ENCODE measurements around the gene DNLZ.
A peak's percentile ranks its signal among the peaks of the same experiment; 100 is the strongest.

The DNLZ gene

DNA sequence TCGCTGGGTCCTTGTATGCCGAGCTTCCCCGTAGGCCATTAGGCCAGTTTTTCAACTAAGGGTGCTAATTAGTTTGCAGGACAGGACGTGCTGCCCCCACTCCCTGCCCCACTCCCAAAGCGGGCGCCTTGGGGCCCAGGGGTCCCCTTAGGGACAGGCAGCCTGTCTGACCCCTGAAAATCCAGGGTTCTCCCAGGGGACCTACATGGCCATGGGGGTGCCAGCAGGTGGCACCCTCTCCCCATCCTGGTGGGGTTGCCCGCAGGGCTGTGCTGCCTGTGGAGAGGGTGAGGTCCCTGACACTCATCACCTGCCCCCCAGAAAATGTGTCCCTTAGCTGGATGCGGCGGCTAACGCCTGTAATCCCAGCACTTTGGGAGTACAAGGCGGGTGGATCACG lies 51.1 kb downstream of the DNLZ start:
- no peaks in the 10 kb centered on the region for H3K4me1 ChIP-seq (ENCODE audit: control insufficient read depth, insufficient read depth, low read length)
- no peak overlapping the region for H3K4me3 ChIP-seq (ENCODE audit: low read depth, low read length)
- CTCF ChIA-PET, result interaction anchor here (0.6 to 3.7 kb wide), 18 partner anchors 9 to 326 kb away, joined by 3 to 30 read pairs (median 4); partner anchors contain the start of gene DNLZ
- H3K36me3 ChIP-seq (ENCODE audit: control insufficient read depth in 2 of 2, insufficient read depth in 1 of 2, low read length in 2 of 2), result no peaks in the 10 kb centered on the region
- no peaks in the 10 kb centered on the region for H3K9me3 ChIP-seq (ENCODE audit: control insufficient read depth, insufficient read depth, low read depth, low read length)
- H3K27ac ChIP-seq (ENCODE audit: extremely low read depth, low read depth, low read length), result no peak overlapping the region
- TF ChIP-seq CTCF (tag by site-specific recombination; IDR thresholded peaks at IDR 0.05), result peak; percentile 62
- TF ChIP-seq ZNF521 (tag by site-specific recombination; IDR thresholded peaks at IDR 0.05), result no peak
- TF ChIP-seq ZNF423 (tag by site-specific recombination; IDR thresholded peaks at IDR 0.05), result 0 out of 2 replicates have a peak, but pooled peaks have one; percentile 27
- TF ChIP-seq, protein P1, sequence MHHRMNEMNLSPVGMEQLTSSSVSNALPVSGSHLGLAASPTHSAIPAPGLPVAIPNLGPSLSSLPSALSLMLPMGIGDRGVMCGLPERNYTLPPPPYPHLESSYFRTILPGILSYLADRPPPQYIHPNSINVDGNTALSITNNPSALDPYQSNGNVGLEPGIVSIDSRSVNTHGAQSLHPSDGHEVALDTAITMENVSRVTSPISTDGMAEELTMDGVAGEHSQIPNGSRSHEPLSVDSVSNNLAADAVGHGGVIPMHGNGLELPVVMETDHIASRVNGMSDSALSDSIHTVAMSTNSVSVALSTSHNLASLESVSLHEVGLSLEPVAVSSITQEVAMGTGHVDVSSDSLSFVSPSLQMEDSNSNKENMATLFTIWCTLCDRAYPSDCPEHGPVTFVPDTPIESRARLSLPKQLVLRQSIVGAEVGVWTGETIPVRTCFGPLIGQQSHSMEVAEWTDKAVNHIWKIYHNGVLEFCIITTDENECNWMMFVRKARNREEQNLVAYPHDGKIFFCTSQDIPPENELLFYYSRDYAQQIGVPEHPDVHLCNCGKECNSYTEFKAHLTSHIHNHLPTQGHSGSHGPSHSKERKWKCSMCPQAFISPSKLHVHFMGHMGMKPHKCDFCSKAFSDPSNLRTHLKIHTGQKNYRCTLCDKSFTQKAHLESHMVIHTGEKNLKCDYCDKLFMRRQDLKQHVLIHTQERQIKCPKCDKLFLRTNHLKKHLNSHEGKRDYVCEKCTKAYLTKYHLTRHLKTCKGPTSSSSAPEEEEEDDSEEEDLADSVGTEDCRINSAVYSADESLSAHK (tag by site-specific recombination; IDR thresholded peaks at IDR 0.05), result no peak
- no peak for TF ChIP-seq ZNF664 (tag by site-specific recombination; IDR thresholded peaks at IDR 0.05)
- TF ChIP-seq ZBTB48 (tag by site-specific recombination; IDR thresholded peaks at IDR 0.05), result peak; percentile 84; the same call in 1 of the 2 replicates
- no peak; the same call in 1 of the 2 replicates for TF ChIP-seq ZIC2 (tag by site-specific recombination; IDR thresholded peaks at IDR 0.05)
- POLR2A ChIA-PET, result no interaction called here

- H3K4me3 ChIP-seq (ENCODE audit: low read depth, low read length), result no peak overlapping the region
- CTCF ChIA-PET, result interaction anchor here (0.5 to 3.7 kb wide), 13 partner anchors 9 to 322 kb away, joined by 3 to 30 read pairs (median 4); partner anchors contain the start of gene DNLZ
- no peaks in the 10 kb centered on the region for H3K4me1 ChIP-seq (ENCODE audit: control insufficient read depth, insufficient read depth, low read length)
- no peaks in the 10 kb centered on the region for H3K36me3 ChIP-seq (ENCODE audit: control insufficient read depth in 2 of 2, insufficient read depth in 1 of 2, low read length in 2 of 2)
- no peaks in the 10 kb centered on the region for H3K9me3 ChIP-seq (ENCODE audit: control insufficient read depth, insufficient read depth, low read depth, low read length)
- POLR2A ChIA-PET, result interaction anchor here (0.8 kb wide), 1 partner anchor 45 kb away, joined by 3 read pairs; no protein-coding TSS in a partner anchor
- no peak overlapping the region for H3K27ac ChIP-seq (ENCODE audit: extremely low read depth, low read depth, low read length)
- TF ChIP-seq ZNF555 (tag by site-specific recombination; conservative IDR thresholded peaks at IDR 0.05) (no peak), ZNF394 (tag by site-specific recombination; IDR thresholded peaks at IDR 0.05; ENCODE audit: borderline replicate concordance) (no peak), SP2 (tag by site-specific recombination; IDR thresholded peaks at IDR 0.05) (no peak), ATF2 (tag by site-specific recombination; IDR thresholded peaks at IDR 0.05; ENCODE audit: low read depth) (no peak), ZNF350 (tag by site-specific recombination; IDR thresholded peaks at IDR 0.05) (no peak), KLF8 (tag by site-specific recombination; IDR thresholded peaks at IDR 0.05) (no peak), ZNF324 (tag by site-specific recombination; IDR thresholded peaks at IDR 0.05) (no peak), ZNF776 (tag by site-specific recombination; IDR thresholded peaks at IDR 0.05; ENCODE audit: borderline replicate concordance) (no peak), GLIS1 (tag by site-specific recombination; IDR thresholded peaks at IDR 0.05) (no peak), ZNF292 (tag by site-specific recombination; IDR thresholded peaks at IDR 0.05; ENCODE audit: borderline replicate concordance, low read depth) (no peak)
- TF ChIP-seq, protein P2, sequence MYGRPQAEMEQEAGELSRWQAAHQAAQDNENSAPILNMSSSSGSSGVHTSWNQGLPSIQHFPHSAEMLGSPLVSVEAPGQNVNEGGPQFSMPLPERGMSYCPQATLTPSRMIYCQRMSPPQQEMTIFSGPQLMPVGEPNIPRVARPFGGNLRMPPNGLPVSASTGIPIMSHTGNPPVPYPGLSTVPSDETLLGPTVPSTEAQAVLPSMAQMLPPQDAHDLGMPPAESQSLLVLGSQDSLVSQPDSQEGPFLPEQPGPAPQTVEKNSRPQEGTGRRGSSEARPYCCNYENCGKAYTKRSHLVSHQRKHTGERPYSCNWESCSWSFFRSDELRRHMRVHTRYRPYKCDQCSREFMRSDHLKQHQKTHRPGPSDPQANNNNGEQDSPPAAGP (tag by site-specific recombination; IDR thresholded peaks at IDR 0.05), result no peak
These were observed 51.6 kb downstream of the DNLZ start for GRCh38 chr9:136312009-136312375.
